Peyer's patch (tissue), 4 donors: Measurements from ENCODE around the gene PRKCZ. TPM values are rescaled to one million over a fixed set of nuclear protein-coding genes. Genes with fewer than 3 reads are reported as not detected.
A peak's percentile ranks its signal among the peaks of the same experiment; 100 is the strongest.

Experiments used
- DNase-seq, 3 donors: peaks; one replicate each; pipeline ENCODE4 v3.0.0-alpha.2; 2017 to 2019
- H3K27ac ChIP-seq, 4 donors: fragments of 200-600 bp; sonication (generic); one replicate each; pipeline ENCODE4 v1.5.1; 2016 to 2019
- H3K27me3 ChIP-seq, 2 donors: fragments of 200-600 bp; sonication (generic); one replicate each; pipeline ENCODE4 v1.5.1; 2019
- H3K36me3 ChIP-seq, 3 donors: fragments of 200-600 bp; sonication (generic); one replicate each; pipeline ENCODE4 v1.5.1; 2016 to 2019
- H3K4me1 ChIP-seq, 4 donors: fragments of 200-600 bp; sonication (generic); one replicate each; pipeline ENCODE4 v1.5.1; 2016 to 2019
- H3K4me3 ChIP-seq, 4 donors: fragments of 200-600 bp; sonication (generic); 1 replicate in 3 of 4; 2 replicates in 1 of 4; pipeline ENCODE4 v1.5.1; 2016 to 2019; ENCODE audit warnings: mild to moderate bottlenecking in 1 of 4
- H3K9me3 ChIP-seq, 4 donors: fragments of 200-600 bp; sonication (generic); one replicate each; pipeline ENCODE4 v1.5.1; 2016 to 2019; ENCODE audit warnings: mild to moderate bottlenecking in 1 of 4
- CTCF ChIP-seq, 6 experiments: fragments of 450-650 bp in 4 of 6; fragments of 200-600 bp in 2 of 6; sonication (generic) in 1 of 6; IDR thresholded peaks; one replicate each; pipeline ENCODE4 v1.5.1; 2017 to 2019; ENCODE audit warnings: antibody characterized with exemption in 6 of 6, mild to moderate bottlenecking in 3 of 6, moderate library complexity in 1 of 6
- POLR2A ChIP-seq, 2 donors: fragments of 450-650 bp; IDR thresholded peaks; one replicate each; pipeline ENCODE4 v1.5.1; 2017; ENCODE audit warnings: antibody characterized with exemption in 2 of 2, mild to moderate bottlenecking in 2 of 2, moderate library complexity in 2 of 2
- total RNA-seq, 4 donors: library from RNA; depleted of rRNA; stranded (reverse); fragments of >200 nt; gene quantifications; one replicate each; pipeline ENCODE4 v1.1.0, GENCODE V29; 2016

Gene PRKCZ
- total RNA-seq, 4 donors from 2014 or later = 51.2 to 105 (median 93.6) TPM

DNA sequence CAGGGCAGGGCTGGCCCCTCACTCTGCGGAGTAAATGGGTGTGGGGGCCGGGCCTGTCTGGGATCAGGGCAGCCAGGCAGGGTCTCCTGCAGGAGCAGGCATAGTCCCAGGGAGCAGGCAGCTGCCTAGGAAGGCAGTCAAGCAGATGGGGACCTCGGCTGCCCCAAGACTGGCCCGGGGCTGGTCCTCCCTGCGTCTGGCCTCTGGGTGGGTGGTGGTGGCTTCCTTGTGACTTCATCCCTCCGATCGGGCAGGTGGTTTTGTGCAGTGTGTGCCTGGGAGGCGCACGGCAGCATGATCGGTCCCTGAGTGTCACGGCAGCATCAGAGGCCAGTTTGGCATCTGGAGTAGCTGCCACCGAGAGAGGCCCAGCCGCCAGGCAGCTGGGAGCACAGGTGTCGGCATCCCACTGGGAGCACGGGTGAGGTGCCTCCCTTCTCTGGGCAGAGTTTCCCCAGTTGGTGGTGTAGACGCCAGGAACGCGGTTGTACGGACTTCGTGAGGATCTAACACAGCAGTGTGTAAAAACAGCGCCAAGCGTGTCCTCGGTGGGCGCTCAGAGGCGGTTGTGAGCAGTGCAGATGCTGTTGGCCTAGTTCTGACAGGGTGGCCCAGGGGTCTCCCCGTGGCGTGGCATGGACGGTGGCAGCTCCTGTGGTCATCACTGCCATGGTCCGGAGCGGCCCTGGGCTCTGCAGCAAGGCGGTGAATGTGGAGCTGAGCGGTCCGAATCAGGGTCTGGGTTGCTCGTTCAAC, 45.9 kb downstream of the PRKCZ start:
- no peak overlapping the region for H3K4me3 ChIP-seq
- H3K9me3 ChIP-seq = peaks cover 0 to 11% (median 3%) of the 10 kb centered on the region in 4 donors
- peaks cover 0 to 20% (median 0%) of the 10 kb centered on the region in 3 donors for H3K36me3 ChIP-seq
- no peaks in the 10 kb centered on the region for H3K27me3 ChIP-seq
- peaks cover 0 to 15% (median 2%) of the 10 kb centered on the region in 4 donors for H3K4me1 ChIP-seq
- TF ChIP-seq POLR2A (IDR thresholded peaks at IDR 0.05) (no peak), CTCF (IDR thresholded peaks at IDR 0.05) (no peak)
- peak overlapping the region in 1 of 4 donors; percentile 28 for H3K27ac ChIP-seq
- DNase-seq = no peak

GRCh38 chr1:2097386-2098300, 47.4 kb downstream of the PRKCZ start:
- no peak for TF ChIP-seq CTCF (IDR thresholded peaks at IDR 0.05)
- no peak for TF ChIP-seq POLR2A (IDR thresholded peaks at IDR 0.05)
- no peak overlapping the region for H3K4me3 ChIP-seq
- peak overlapping the region in 2 of 4 donors; percentile 85 to 89 for H3K27ac ChIP-seq
- peaks cover 0 to 11% (median 3%) of the 10 kb centered on the region in 4 donors for H3K9me3 ChIP-seq
- H3K4me1 ChIP-seq = peaks cover 0 to 13% (median 1%) of the 10 kb centered on the region in 4 donors
- peaks cover 0 to 20% (median 0%) of the 10 kb centered on the region in 3 donors for H3K36me3 ChIP-seq
- no peaks in the 10 kb centered on the region for H3K27me3 ChIP-seq
- DNase-seq = no peak

- peaks cover 0 to 16% (median 0%) of the 10 kb centered on the region in 3 donors for H3K36me3 ChIP-seq
- peak in 2 of 3 donors; percentile 66 to 67 for DNase-seq
- H3K9me3 ChIP-seq = peaks cover 0 to 11% (median 3%) of the 10 kb centered on the region in 4 donors
- H3K27ac ChIP-seq = peak overlapping the region in 2 of 4 donors; percentile 85 to 89
- TF ChIP-seq CTCF (IDR thresholded peaks at IDR 0.05) = peak in 2 of 6 experiments; percentile 26 to 54
- no peak for TF ChIP-seq POLR2A (IDR thresholded peaks at IDR 0.05)
- peaks cover 0 to 14% (median 0%) of the 10 kb centered on the region in 4 donors for H3K4me1 ChIP-seq
- no peaks in the 10 kb centered on the region for H3K27me3 ChIP-seq
- H3K4me3 ChIP-seq = no peak overlapping the region
Measured at GRCh38 chr1:2098301-2098698, 48.1 kb downstream of the PRKCZ start.

DNA sequence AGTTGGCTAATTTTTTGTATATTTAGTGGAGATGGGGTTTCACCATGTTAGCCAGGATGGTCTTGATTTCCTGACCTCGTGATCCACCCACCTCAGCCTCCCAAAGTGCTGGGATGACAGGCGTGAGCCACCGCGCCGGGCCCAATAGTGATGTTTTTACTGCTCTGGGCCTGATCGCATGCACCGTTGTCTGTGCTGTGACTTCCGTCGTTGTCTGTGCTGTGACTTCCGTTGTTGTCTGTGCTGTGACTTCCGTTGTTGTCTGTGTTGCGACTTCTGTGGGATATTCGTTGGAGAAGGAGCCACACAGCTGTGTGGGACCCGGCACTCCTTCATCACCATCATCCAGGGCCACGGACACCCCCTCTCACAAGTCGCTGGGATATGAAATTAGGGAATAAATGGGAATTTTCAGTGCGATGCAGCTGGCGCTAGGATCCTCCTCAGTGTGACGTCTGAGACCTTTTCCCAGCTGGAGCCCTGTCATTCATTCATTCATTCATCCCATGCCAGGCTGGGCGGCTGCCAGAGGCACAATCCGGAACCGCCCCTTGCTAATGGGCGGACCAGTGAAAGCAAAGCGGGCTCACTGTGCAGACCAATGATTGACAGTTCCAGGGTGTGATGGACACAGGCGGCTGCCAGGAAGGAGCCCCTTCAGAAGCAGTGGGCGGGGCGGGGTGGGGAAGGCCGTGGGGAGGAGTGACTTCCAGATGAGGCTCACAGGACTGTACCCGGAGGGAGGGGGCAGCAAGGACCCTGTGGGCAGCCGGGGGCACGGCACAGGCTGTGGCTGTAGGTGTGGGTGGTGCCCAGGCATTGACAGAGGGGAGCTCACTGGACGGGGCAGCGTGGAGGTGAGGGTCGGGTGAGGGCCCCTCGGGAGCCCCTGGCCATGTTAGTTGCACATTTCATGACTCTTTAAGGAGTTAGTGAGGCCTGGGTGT, 48.9 kb downstream of the PRKCZ start:
- H3K36me3 ChIP-seq = peaks cover 0 to 9% (median 0%) of the 10 kb centered on the region in 3 donors
- no peak for DNase-seq
- TF ChIP-seq CTCF (IDR thresholded peaks at IDR 0.05) (no peak), POLR2A (IDR thresholded peaks at IDR 0.05) (no peak)
- no peak overlapping the region for H3K4me3 ChIP-seq
- no peaks in the 10 kb centered on the region for H3K27me3 ChIP-seq
- peak overlapping the region in 2 of 4 donors; percentile 85 to 89 for H3K27ac ChIP-seq
- H3K9me3 ChIP-seq = peaks cover 0 to 11% (median 3%) of the 10 kb centered on the region in 4 donors
- peaks cover 0 to 22% (median 0%) of the 10 kb centered on the region in 4 donors for H3K4me1 ChIP-seq
